PC-3 (cell line): ENCODE measurements around the gene ATG7. TPM values are rescaled to one million over a fixed set of nuclear protein-coding genes. Genes with fewer than 3 reads are reported as not detected.
A peak's percentile ranks its signal among the peaks of the same experiment; 100 is the strongest.

ENCODE experiments used
- ATAC-seq: fragments of 200-7000 bp; cut with Tn5 transposase; 2 replicates; pipeline ENCODE4 v1.9.1; 2020; ENCODE audit warnings: mild to moderate bottlenecking, moderate library complexity
- BruUV-seq: library from RNA; stranded (reverse); fragments of 400-500 nt; replicated peaks from 2 replicates; lab custom pipeline; 2021; lab: Mats Ljungman, UMichigan
- CTCF ChIA-PET: fragments of 300-600 bp; sonication (Branson Sonifier 250); formaldehyde crosslinking; loops from one replicate; lab custom pipeline; 2022; ENCODE audit warnings: antibody characterized with exemption; lab: Charles Lee
- POLR2A ChIA-PET: fragments of 300-600 bp; sonication (Branson Sonifier 250); formaldehyde crosslinking; loops from one replicate; lab custom pipeline; 2022; ENCODE audit warnings: antibody characterized with exemption; ENCODE audit not compliant: unreplicated experiment; lab: Charles Lee
- DNase-seq: peaks from one replicate; pipeline ENCODE4 v3.0.0-alpha.2; 2015
- H2AFZ ChIP-seq: fragments of 300-600 bp; sonication (generic); 2 replicates; pipeline ENCODE4 v1.6.0; 2016; ENCODE audit warnings: antibody characterized with exemption, low read length
- H3F3A ChIP-seq: fragments of 300-600 bp; sonication (generic); one replicate; pipeline ENCODE4 v1.6.0; 2017; ENCODE audit warnings: antibody characterized with exemption, low read length, control low read depth, mild to moderate bottlenecking; ENCODE audit not compliant: unreplicated experiment
- H3K27ac ChIP-seq: fragments of 300-600 bp; sonication (generic); 2 replicates; pipeline ENCODE4 v1.5.1; 2016; ENCODE audit warnings: mild to moderate bottlenecking, low read length
- H3K27me3 ChIP-seq: fragments of 300-600 bp; sonication (generic); 2 replicates; pipeline ENCODE4 v1.6.1; 2016; ENCODE audit warnings: low read length, mixed read lengths
- H3K36me3 ChIP-seq: fragments of 300-600 bp; sonication (generic); 2 replicates; pipeline ENCODE4 v1.6.1; 2016; ENCODE audit warnings: low read depth, mixed run types, low read length, mixed read lengths
- H3K4me1 ChIP-seq: fragments of 300-600 bp; sonication (generic); 2 replicates; pipeline ENCODE4 v1.5.1; 2016; ENCODE audit warnings: low read length; ENCODE audit not compliant: insufficient read depth
- H3K4me2 ChIP-seq: fragments of 300-600 bp; sonication (generic); 2 replicates; pipeline ENCODE4 v1.6.0; 2016; ENCODE audit warnings: low read length
- H3K4me3 ChIP-seq: fragments of 300-600 bp; sonication (generic); 2 replicates; pipeline ENCODE4 v1.5.1; 2016; ENCODE audit warnings: mild to moderate bottlenecking, low read length, mixed read lengths
- H3K79me2 ChIP-seq: fragments of 300-600 bp; sonication (generic); 2 replicates; pipeline ENCODE4 v1.6.1; 2017; ENCODE audit warnings: low read length, mixed read lengths
- H3K9ac ChIP-seq: fragments of 300-600 bp; sonication (generic); 2 replicates; pipeline ENCODE4 v1.6.0; 2016; ENCODE audit warnings: mild to moderate bottlenecking, low read length
- H3K9me2 ChIP-seq: fragments of 300-600 bp; sonication (generic); replicated peaks from 2 replicates; pipeline ENCODE4 v1.6.1; 2016; ENCODE audit warnings: mixed run types, low read length, mixed read lengths
- H3K9me3 ChIP-seq: fragments of 300-600 bp; sonication (generic); 2 replicates; pipeline ENCODE4 v1.6.1; 2016; ENCODE audit warnings: low read length, mixed read lengths
- H4K20me1 ChIP-seq: fragments of 300-600 bp; sonication (generic); 2 replicates; pipeline ENCODE4 v1.6.1; 2016; ENCODE audit warnings: low read length, mixed read lengths
- EZH2 ChIP-seq: fragments of 300-600 bp; sonication (generic); IDR thresholded peaks from one replicate; pipeline ENCODE4 v1.6.1; 2017; ENCODE audit warnings: antibody characterized with exemption, mild to moderate bottlenecking, low read length; ENCODE audit not compliant: unreplicated experiment
- EZH2phosphoT487 ChIP-seq: fragments of 300-600 bp; sonication (generic); IDR thresholded peaks from 2 replicates; pipeline ENCODE4 v1.6.1; 2018; ENCODE audit warnings: mild to moderate bottlenecking, antibody characterized with exemption, low read length, borderline replicate concordance
- intact Hi-C: fragments of 100-400 bp; cut with micrococcal nuclease; formaldehyde crosslinking; loops from 2 replicates; pipeline ENCODE4 v1.9.0; 2023
- total RNA-seq: library from RNA; depleted of rRNA; stranded (reverse); fragments of >200 nt; gene quantifications from 2 replicates; pipeline ENCODE4 v1.2.3, GENCODE V29; 2014
- TF ChIP-seq, protein P1 (sequence below): fragments of 300-600 bp; sonication (generic); conservative IDR thresholded peaks from 2 replicates; pipeline ENCODE4 v1.5.1; 2017; ENCODE audit warnings: antibody characterized with exemption, low read depth, mild to moderate bottlenecking, low read length

ATG7 gene
- total RNA-seq, 1 experiment from 2014 or later: 36.5 TPM

DNA sequence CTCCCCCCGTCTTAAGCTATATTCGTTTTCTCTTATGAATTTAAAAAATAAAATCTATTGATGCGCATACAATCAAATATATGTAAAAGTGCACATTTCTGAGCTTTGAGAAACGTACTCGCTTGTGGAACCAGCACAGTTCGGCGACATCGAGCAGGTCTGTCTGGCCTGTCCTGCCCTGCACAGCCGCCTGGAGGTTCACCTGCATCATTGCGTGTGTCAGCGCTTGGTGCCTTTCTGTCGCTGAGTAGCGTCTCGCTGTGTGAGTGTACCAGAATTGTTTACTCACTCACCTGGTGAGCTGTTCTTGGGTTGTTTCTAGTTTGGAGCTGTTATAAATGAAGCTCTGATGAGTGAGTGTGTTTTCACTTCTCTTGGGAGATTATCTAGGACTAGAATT, 267.5 kb downstream of the ATG7 start:
- H3K27ac ChIP-seq: no peak overlapping the region
- no peak overlapping the region for H3K9ac ChIP-seq

DNA sequence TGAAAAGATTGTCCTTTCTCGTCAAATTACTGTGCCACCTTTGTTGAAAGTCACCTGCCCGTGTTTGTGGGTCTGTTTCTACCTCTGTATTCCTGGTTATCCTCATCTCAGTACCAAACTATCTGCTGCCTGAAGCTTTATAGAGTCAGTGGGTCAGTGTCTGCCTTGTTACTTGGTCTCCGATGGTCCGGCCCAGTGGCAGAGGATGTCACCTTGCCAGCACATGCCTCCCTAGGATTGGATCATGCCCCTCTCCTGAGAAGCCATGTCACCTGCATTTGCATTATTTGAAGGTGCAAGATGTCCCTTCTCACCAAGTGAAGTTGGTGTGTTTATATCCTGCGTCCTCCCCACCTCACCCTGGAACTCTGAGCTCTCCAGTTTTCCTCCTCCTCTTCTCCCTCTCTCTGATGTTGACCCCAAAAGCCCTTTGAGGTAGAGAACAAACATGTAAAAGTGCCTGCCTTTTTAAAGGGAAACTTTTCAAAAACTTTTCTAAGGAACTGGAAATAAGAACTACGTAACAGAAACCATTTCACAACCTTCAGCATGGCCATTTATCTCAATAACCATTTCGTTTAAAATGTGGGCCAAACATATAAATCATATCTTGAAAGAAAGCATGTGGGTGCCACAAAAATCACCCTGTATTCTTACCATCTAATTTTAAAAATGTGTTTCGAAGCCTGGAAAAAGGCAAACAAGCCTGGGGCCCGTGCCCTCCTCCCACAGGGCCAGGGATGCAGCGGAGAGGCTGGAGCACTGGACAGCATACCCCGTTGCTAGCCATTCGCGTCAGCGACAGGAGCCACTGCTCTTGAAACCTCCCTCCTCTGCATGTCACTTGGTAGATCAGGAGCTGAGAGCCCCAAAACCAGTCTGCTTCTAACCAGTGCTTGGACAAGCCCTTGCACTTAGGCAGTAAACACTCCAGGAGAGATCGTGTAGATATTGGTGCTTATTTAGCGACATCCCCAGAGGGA, 269.4 kb downstream of the ATG7 start:
- Histone ChIP-seq H3K27me3 (no peaks in the 10 kb centered on the region), H3K4me2 (no peak overlapping the region), H4K20me1 (no peaks in the 10 kb centered on the region), H3K4me1 (peaks cover 12% of the 10 kb centered on the region), H3K27ac (no peak overlapping the region), H3K4me3 (no peak overlapping the region), H3F3A (no peaks in the 10 kb centered on the region), H3K79me2 (no peaks in the 10 kb centered on the region), H2AFZ (no peak overlapping the region), H3K9ac (no peak overlapping the region), H3K36me3 (no peaks in the 10 kb centered on the region), H3K9me2 (no peaks in the 10 kb centered on the region), H3K9me3 (no peaks in the 10 kb centered on the region)
- TF ChIP-seq, protein P1, sequence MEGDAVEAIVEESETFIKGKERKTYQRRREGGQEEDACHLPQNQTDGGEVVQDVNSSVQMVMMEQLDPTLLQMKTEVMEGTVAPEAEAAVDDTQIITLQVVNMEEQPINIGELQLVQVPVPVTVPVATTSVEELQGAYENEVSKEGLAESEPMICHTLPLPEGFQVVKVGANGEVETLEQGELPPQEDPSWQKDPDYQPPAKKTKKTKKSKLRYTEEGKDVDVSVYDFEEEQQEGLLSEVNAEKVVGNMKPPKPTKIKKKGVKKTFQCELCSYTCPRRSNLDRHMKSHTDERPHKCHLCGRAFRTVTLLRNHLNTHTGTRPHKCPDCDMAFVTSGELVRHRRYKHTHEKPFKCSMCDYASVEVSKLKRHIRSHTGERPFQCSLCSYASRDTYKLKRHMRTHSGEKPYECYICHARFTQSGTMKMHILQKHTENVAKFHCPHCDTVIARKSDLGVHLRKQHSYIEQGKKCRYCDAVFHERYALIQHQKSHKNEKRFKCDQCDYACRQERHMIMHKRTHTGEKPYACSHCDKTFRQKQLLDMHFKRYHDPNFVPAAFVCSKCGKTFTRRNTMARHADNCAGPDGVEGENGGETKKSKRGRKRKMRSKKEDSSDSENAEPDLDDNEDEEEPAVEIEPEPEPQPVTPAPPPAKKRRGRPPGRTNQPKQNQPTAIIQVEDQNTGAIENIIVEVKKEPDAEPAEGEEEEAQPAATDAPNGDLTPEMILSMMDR: no peak
- TF ChIP-seq EZH2: no peak
- TF ChIP-seq EZH2phosphoT487: no peak
- ATAC-seq (no peak), DNase-seq (no peak)
- ChIA-PET CTCF (no interaction called here), POLR2A (no interaction called here)
- intact Hi-C loops: no loop called here
- BruUV-seq: no TSS peak

More for the DNA sequence above, 267.5 kb downstream of the ATG7 start:
- no peaks in the 10 kb centered on the region for H3K79me2 ChIP-seq
- intact Hi-C loops: loop anchor here (1.0 kb wide), 1 partner anchor 160 kb away; no protein-coding TSS in a partner anchor
- H3K4me3 ChIP-seq: no peak overlapping the region
- H3K9me2 ChIP-seq: no peaks in the 10 kb centered on the region
- H3K4me1 ChIP-seq: peaks cover 12% of the 10 kb centered on the region
- ATAC-seq: peak; percentile 99
- no peaks in the 10 kb centered on the region for H3F3A ChIP-seq
- no peaks in the 10 kb centered on the region for H3K9me3 ChIP-seq
- H3K4me2 ChIP-seq: peak overlapping the region; percentile 32
- peak; percentile 89 for DNase-seq
- ChIA-PET POLR2A (interaction anchor here (0.6 kb wide), 1 partner anchor 17 kb away, joined by 3 read pairs; no protein-coding TSS in a partner anchor), CTCF (interaction anchor here (0.5 to 1.3 kb wide), 6 partner anchors 17 to 161 kb away, joined by 3 to 15 read pairs (median 3); no protein-coding TSS in a partner anchor)
- no peaks in the 10 kb centered on the region for H3K27me3 ChIP-seq
- H4K20me1 ChIP-seq: no peaks in the 10 kb centered on the region
- no TSS peak for BruUV-seq
- TF ChIP-seq EZH2phosphoT487: no peak
- TF ChIP-seq, protein P1: peak; percentile 80
- no peak overlapping the region for H2AFZ ChIP-seq
- no peaks in the 10 kb centered on the region for H3K36me3 ChIP-seq

DNA sequence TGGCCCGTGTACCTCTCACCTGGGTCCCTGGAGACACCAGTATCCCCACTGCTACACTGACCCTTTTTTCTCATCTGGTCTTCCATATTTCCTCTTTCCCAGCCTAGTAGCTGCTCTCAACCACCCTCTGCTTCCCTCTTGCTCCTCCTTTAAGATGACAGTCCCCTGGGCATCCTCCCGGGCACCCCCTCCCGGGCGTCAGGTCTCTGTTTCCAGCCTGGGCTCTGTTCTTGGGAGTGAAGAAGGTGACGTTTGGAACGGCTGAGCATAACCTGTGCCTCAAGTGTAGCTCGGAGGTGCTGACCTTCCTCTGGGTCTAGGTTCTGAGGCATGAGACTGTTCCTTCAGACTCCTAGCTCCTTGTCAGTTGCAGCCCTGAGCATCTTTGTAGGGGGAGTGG, 270.4 kb downstream of the ATG7 start:
- CTCF ChIA-PET: no interaction called here
- POLR2A ChIA-PET: no interaction called here

More for the DNA sequence above, 270.4 kb downstream of the ATG7 start:
- intact Hi-C loops: no loop called here
- Histone ChIP-seq H3K27ac (no peak overlapping the region), H3K36me3 (no peaks in the 10 kb centered on the region), H3K9me3 (no peaks in the 10 kb centered on the region), H3K4me3 (no peak overlapping the region), H2AFZ (no peak overlapping the region), H3K4me1 (peaks cover 12% of the 10 kb centered on the region), H3K79me2 (no peaks in the 10 kb centered on the region), H3K9me2 (no peaks in the 10 kb centered on the region), H3K4me2 (no peak overlapping the region), H3K9ac (no peak overlapping the region), H4K20me1 (no peaks in the 10 kb centered on the region), H3K27me3 (no peaks in the 10 kb centered on the region), H3F3A (no peaks in the 10 kb centered on the region)
- TF ChIP-seq EZH2: no peak
- TF ChIP-seq, protein P1: no peak
- no peak for TF ChIP-seq EZH2phosphoT487
- DNase-seq (no peak), ATAC-seq (no peak)
- BruUV-seq: no TSS peak
